Activated CD4-positive, alpha-beta T cell treated with anti-CD3 and anti-CD28 coated beads for 36 hours (primary cell): ENCODE results near the gene NOTCH3. TPM values are rescaled to one million over a fixed set of nuclear protein-coding genes. Genes with fewer than 3 reads are reported as not detected.

Experiments
- ATAC-seq: fragments of 200-7000 bp; cut with Tn5 transposase; one replicate; pipeline ENCODE4 v1.10.0; 2021; ENCODE audit warnings: mild to moderate bottlenecking, moderate library complexity
- CTCF ChIA-PET: fragments of 350-600 bp; sonication (Branson Sonifier 250); formaldehyde crosslinking; loops from one replicate; lab custom pipeline; 2021; ENCODE audit warnings: antibody characterized with exemption; lab: Charles Lee
- POLR2A ChIA-PET: fragments of 350-600 bp; sonication (Branson Sonifier 250); formaldehyde crosslinking; loops from one replicate; lab custom pipeline; 2021; ENCODE audit warnings: antibody characterized with exemption, inconsistent platforms; lab: Charles Lee
- DNase-seq: peaks from one replicate; pipeline ENCODE4 v3.0.0-alpha.2; 2020
- H3K27ac Mint-ChIP-seq: one replicate; pipeline ENCODE4 v1.8.0; 2021; ENCODE audit warnings: mixed read lengths
- H3K27me3 Mint-ChIP-seq: one replicate; pipeline ENCODE4 v1.8.0; 2021; ENCODE audit warnings: mixed read lengths
- H3K36me3 Mint-ChIP-seq: one replicate; pipeline ENCODE4 v1.8.0; 2021; ENCODE audit warnings: low read depth, mixed read lengths
- H3K4me1 Mint-ChIP-seq: one replicate; pipeline ENCODE4 v1.8.0; 2021; ENCODE audit warnings: mixed read lengths
- H3K4me3 Mint-ChIP-seq: one replicate; pipeline ENCODE4 v1.8.0; 2021; ENCODE audit warnings: mild to moderate bottlenecking, moderate library complexity, mixed read lengths
- H3K9me3 Mint-ChIP-seq: one replicate; pipeline ENCODE4 v1.8.0; 2021; ENCODE audit warnings: low read depth, mixed read lengths
- intact Hi-C, 2 experiments: fragments of 100-400 bp; cut with DNase I in 1 of 2; cut with micrococcal nuclease in 1 of 2; formaldehyde crosslinking; loops; one replicate each; pipeline versions ENCODE4 v1.14.2 to v1.15.1; 2022 to 2024; cut with DNase I, micrococcal nuclease
- total RNA-seq, 2 experiments: library from RNA; stranded (reverse); gene quantifications; one replicate each; pipeline ENCODE4 v1.2.3, GENCODE V29; 2021

NOTCH3 gene
- total RNA-seq, 2 experiments from 2014 or later = 0.02 to 0.25 TPM

DNA sequence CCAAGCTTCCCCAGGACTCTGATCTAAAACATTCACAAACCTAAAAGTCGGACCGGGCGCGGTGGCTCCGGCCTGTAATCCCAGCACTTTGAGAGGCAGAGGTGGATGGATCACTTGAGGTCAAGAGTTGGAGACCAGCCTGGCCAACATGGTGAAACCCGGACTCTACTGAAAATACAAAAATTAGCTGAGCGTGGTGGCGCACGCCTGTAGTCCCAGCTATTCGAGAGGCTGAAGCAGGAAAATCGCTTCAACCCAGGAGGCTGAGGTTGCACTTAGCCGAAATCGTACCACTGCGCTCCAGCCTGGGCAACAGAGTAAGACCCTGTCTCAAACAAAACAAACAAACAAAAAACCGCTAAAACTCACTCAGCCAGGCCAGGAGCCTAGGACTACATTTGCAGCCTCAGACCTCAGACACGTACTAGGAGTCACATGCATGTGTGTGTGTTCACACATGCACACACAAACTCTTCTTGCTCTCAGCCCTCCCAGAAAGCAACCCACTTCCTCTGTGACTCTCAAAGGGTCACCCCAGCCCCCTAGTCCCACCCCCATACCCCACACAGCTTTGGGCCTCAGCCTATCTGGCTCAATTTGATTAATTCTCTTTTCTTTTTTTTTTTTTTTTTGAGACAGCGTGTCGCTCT lies 704 bp upstream of the NOTCH3 start:
- Mint-ChIP-seq H3K4me3 (peak overlapping the region; percentile 11), H3K36me3 (no peaks in the 10 kb centered on the region), H3K9me3 (no peaks in the 10 kb centered on the region), H3K27ac (no peak overlapping the region), H3K4me1 (peaks cover 8% of the 10 kb centered on the region), H3K27me3 (peaks cover 36% of the 10 kb centered on the region)
- ATAC-seq (no peak), DNase-seq (no peak)
- POLR2A ChIA-PET = no interaction called here
- CTCF ChIA-PET = interaction anchor here (1.2 kb wide), 1 partner anchor 110 kb away, joined by 4 read pairs; no protein-coding TSS in a partner anchor
- intact Hi-C loops = no loop called here

DNA sequence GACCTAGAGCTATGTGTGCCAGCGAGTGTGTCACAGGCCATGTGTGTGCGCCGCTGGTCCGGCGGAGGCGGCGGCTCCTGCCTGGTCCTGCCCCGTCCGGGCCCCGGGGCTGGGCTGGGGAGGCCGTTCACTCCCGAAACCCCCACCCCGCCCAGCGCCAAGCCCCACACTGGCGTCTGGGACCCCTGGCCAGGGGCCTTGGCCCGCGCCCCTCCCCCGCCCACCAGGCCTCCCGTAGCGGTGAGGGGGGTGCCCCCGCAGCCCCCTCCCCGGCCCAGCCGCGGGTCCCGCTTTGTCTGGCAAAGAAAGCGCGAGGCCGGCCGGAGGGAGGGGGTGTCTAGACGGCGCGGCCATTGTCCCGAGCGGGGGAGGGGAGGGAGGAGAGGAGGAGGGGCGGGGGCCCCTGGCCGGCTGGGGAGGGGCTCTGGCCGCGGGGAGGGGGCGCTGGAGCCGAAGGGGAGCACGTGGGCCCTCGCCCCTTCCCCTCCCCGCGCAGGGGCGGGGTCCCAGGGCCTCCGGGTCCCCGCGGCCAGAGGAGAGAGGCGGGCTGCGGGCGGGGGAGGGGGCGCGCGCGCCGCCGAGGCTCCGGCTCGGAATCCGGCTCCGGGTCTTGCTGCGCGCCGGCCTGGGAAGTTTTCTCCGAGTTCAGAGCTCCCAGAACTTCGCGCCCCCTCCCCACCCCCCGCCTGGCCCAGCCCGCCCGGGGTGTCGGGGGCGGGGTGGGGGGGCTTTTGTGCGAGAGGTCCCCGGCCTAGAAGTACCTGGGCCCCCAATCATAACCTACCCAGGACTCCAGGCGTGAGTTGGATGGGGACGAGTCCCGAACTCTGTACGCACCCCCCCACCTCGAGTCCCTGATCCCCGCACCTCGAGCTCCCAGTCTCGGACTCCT lies 888 bp downstream of the NOTCH3 start:
- POLR2A ChIA-PET = no interaction called here
- peaks cover 44% of the 10 kb centered on the region for H3K27me3 Mint-ChIP-seq
- no peaks in the 10 kb centered on the region for H3K9me3 Mint-ChIP-seq

DNA sequence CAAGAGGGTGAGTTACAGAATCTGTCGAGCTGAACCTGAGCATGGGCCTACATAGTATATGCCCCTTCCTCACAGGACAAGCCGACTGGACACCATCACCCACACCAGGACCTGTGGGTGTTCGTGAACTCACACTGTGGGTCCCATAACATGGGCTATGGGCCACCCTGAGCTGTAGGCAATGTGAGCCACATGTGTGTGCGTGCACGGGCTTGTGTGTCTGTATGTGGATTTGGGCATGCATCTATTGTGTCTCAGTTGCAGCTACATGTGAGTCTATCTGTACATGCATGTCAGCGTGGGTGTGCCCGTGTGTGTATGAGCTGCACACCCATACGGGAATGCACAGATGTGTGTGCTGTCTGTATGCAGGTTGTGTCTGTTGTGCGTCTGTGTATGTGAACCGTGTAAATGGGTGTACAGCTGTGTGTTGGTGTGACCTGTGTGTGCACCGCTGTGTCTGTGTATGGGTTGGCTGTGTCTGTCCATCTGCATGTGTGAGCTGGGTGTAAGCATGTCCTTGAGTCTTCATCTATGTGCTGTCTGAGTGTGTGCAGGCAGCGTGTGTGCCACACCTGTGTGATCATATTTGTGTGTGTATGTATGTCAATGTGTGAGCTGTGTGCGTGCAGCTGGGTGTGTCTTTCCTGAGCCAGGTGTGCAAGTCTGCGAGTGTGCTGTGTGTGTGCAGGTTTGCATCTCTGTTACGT lies 1.7 kb downstream of the NOTCH3 start:
- H3K27me3 Mint-ChIP-seq = peaks cover 52% of the 10 kb centered on the region
- H3K36me3 Mint-ChIP-seq = no peaks in the 10 kb centered on the region
- POLR2A ChIA-PET = interaction anchor here (0.6 kb wide), 1 partner anchor 1169 kb away, joined by 4 read pairs; no protein-coding TSS in a partner anchor
- no peak for ATAC-seq
- DNase-seq = no peak
- H3K9me3 Mint-ChIP-seq = no peaks in the 10 kb centered on the region
- peaks cover 15% of the 10 kb centered on the region for H3K4me1 Mint-ChIP-seq
- no peak overlapping the region for H3K27ac Mint-ChIP-seq
- intact Hi-C loops = no loop called here
- CTCF ChIA-PET = interaction anchor here (0.6 kb wide), 1 partner anchor 23 kb away, joined by 3 read pairs; no protein-coding TSS in a partner anchor
- H3K4me3 Mint-ChIP-seq = no peak overlapping the region

More for the DNA sequence above, 888 bp downstream of the NOTCH3 start:
- no peak overlapping the region for H3K4me3 Mint-ChIP-seq
- H3K4me1 Mint-ChIP-seq = peaks cover 12% of the 10 kb centered on the region
- CTCF ChIA-PET = interaction anchor here (0.5 kb wide), 1 partner anchor 384 kb away, joined by 3 read pairs; no protein-coding TSS in a partner anchor
- ATAC-seq = no peak
- intact Hi-C loops = no loop called here
- no peaks in the 10 kb centered on the region for H3K36me3 Mint-ChIP-seq
- H3K27ac Mint-ChIP-seq = no peak overlapping the region
- no peak for DNase-seq

DNA sequence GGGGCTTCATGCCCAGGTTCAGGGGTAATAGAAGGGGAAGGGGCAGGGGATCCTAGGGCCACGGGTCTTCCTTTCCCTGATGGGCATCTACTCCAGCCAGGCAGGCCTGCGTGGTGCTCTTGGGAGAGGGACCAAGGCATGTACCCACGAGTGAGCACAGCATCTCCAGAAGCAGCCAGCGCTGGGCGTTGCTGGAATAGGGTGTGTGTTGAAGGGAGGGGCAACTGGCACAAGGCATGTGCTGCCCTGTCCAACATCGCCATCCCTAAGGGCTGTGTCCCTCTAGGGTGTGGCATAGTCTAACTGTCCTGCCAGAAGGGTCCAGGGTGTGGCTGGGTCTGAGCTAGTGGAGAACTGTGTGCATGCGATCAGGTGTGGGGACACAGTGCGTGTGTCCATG lies 2.9 kb downstream of the NOTCH3 start:
- intact Hi-C loops = no loop called here
- DNase-seq = no peak
- ATAC-seq = no peak
- no peak overlapping the region for H3K27ac Mint-ChIP-seq
- H3K36me3 Mint-ChIP-seq = no peaks in the 10 kb centered on the region
- POLR2A ChIA-PET = no interaction called here
- H3K4me3 Mint-ChIP-seq = no peak overlapping the region
- no peaks in the 10 kb centered on the region for H3K9me3 Mint-ChIP-seq
- CTCF ChIA-PET = interaction anchor here (0.6 kb wide), 1 partner anchor 100 kb away, joined by 3 read pairs; no protein-coding TSS in a partner anchor
- peaks cover 15% of the 10 kb centered on the region for H3K4me1 Mint-ChIP-seq
- H3K27me3 Mint-ChIP-seq = peaks cover 55% of the 10 kb centered on the region

DNA sequence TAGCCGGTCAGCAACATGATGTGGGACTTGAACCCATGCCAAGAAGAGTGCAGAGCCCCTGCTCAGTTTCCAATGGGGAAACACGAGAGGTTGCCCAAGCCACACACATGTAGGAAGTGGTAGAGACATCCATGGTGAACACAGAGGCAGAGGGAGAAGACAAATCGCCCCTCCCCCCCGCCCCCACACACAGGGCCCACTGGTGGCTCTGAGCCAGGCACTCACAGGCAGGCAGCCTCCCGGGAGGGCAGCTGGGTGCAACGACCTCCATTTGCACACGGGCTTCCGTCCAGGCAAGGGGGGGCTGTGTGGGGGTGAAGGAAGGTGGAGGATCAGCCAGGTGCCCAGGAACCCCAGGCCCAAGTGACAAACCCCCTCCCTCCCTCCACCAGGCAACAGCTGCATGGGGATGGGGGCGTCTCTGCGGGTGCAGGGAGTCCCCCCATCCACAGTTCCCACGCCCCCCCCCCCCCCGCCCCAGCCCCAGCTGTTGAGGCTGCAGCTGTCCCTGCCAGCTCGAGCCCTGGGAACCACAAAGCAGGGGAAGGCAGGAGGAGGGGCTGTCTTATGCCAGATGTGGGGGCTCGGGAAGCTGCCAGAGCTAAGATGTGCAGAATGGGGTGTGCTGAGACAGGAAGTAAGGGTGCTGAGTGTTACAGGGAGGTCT lies 3.4 kb downstream of the NOTCH3 start:
- peaks cover 15% of the 10 kb centered on the region for H3K4me1 Mint-ChIP-seq
- H3K36me3 Mint-ChIP-seq = no peaks in the 10 kb centered on the region
- H3K27me3 Mint-ChIP-seq = peaks cover 52% of the 10 kb centered on the region
- CTCF ChIA-PET = interaction anchor here (0.6 kb wide), 1 partner anchor 101 kb away, joined by 3 read pairs; no protein-coding TSS in a partner anchor
- H3K27ac Mint-ChIP-seq = no peak overlapping the region
- ATAC-seq = no peak
- DNase-seq = no peak
- no peak overlapping the region for H3K4me3 Mint-ChIP-seq
- intact Hi-C loops = no loop called here
- H3K9me3 Mint-ChIP-seq = no peaks in the 10 kb centered on the region
- POLR2A ChIA-PET = no interaction called here

DNA sequence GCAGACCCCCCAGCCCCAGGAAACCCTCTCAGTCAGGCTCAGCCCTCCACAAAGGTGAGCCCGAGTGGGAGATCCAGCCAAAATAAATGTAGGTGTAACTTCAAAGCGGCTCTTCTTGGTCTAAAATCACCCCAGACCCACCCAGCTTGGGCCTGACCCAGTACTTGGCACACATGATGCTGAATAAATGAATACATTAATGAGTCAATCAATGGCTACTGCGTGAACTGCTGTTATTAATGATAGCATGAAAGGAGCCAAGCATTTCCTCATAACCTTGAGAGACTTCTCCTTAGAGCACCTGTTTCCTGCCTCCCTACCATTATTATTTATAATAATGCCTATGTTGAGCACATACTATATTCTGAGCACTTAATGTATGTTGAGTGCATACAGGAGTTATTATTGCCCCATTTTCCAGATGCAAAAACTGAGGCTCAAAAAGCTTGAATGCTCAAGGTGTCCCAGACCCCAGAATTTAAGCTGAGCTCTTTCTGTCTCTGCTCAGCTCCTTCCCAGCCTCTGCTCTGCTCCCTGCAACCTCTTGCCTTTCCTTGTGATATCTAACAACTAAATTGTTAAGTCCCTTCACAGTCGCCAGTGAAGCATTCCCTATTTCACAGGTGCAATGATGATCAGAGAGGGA lies 4.3 kb downstream of the NOTCH3 start:
- intact Hi-C loops = no loop called here
- POLR2A ChIA-PET = no interaction called here
- Mint-ChIP-seq H3K36me3 (no peaks in the 10 kb centered on the region), H3K4me3 (no peak overlapping the region), H3K27ac (no peak overlapping the region), H3K4me1 (peaks cover 15% of the 10 kb centered on the region), H3K27me3 (peaks cover 51% of the 10 kb centered on the region), H3K9me3 (no peaks in the 10 kb centered on the region)
- no peak for DNase-seq
- CTCF ChIA-PET = no interaction called here
- no peak for ATAC-seq

DNA sequence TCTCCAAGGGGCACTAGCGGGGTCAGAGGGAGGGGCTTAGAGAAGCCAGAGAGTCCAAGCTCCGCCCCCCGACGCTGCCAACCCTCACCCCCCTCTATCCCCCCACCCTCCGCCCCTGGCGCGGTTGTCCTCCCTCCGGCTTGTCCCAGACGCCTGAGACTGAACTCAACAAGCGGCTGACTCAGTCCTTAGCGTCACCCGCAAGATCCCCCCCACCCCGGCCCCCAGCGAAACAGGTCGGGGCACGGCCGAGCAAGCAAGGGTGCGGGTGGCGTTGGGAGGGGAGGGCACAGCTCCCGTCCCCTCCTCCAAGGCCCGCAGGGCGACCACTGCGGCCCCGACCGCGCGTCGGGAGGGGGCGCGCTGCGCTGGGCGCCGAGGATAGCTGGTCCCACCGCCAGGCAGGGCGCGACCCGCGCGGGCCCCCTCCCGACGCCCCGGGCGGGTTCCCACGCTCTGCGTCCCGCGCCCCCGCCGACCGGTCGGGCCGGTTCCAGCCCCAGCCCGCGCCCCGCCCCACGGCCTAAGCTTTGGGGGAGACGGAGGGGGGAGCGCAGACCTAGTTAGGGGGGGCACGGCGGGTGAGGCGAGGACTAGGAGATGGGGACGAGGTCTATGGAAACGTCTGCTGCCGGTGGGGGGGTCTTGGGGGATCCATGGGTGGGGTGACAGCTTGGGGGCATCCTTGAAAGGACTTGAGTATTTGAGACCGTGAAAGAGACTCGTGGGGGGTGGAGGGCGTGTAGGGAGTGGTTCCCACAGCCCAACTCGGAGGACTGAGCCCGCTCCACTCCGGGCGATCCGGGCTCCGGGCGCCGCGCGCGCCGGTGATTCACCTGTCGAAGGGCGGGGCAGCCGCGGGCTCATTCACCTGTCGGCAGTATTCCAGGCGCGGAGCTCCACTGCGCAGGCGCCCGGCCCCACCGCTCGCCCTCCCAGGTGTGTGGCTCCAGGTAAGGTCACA lies 5.1 kb downstream of the NOTCH3 start:
- intact Hi-C loops = no loop called here
- Mint-ChIP-seq H3K4me1 (peaks cover 12% of the 10 kb centered on the region), H3K4me3 (no peak overlapping the region), H3K27ac (no peak overlapping the region), H3K9me3 (no peaks in the 10 kb centered on the region), H3K27me3 (peaks cover 46% of the 10 kb centered on the region), H3K36me3 (no peaks in the 10 kb centered on the region)
- CTCF ChIA-PET = no interaction called here
- POLR2A ChIA-PET = no interaction called here
- ATAC-seq (peak; percentile 57), DNase-seq (peak; percentile 61)

DNA sequence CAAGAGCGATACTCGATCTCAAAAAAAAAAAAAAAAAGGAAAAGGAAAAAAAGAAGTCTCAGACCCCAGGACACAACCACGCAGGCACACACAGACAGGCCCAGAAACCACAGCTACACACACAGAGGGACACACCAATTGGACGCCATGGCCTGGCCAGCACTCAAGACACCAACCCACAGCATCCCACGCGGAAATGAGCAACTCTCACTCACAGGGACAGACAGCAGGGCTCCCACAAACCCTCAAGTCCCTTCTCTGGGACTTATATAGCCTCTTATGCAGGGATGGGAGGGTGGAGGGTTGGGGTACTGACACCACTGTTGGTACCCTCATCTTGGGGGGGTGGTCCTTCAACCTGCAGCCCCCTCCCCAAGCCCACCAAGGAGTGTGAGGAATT lies 5.9 kb downstream of the NOTCH3 start:
- no peak for DNase-seq
- H3K27ac Mint-ChIP-seq = no peak overlapping the region
- intact Hi-C loops = no loop called here
- no peaks in the 10 kb centered on the region for H3K9me3 Mint-ChIP-seq
- ChIA-PET POLR2A (no interaction called here), CTCF (no interaction called here)
- peaks cover 12% of the 10 kb centered on the region for H3K4me1 Mint-ChIP-seq
- no peak for ATAC-seq
- no peak overlapping the region for H3K4me3 Mint-ChIP-seq
- no peaks in the 10 kb centered on the region for H3K36me3 Mint-ChIP-seq
- H3K27me3 Mint-ChIP-seq = peaks cover 46% of the 10 kb centered on the region

DNA sequence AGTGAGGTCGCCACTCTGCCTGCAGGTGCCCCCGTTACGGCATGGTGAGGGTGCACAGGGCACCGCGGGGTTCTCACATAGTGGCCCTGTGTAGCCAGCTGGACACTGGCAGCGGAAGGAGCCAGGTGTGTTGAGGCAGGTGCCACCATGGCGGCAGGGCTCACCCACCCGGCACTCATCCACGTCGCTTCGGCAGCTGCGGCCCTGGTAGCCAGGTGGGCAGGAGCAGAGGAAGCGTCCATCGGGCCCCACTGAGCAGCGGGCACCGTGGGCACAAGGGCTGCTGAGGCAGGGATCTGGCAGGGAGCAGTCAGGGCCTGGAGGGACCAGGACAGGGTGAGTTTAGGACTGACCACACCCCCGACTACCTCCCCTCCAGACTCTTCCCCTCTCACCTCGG lies 8.8 kb downstream of the NOTCH3 start:
- Mint-ChIP-seq H3K4me1 (peaks cover 7% of the 10 kb centered on the region), H3K36me3 (no peaks in the 10 kb centered on the region), H3K4me3 (no peak overlapping the region), H3K27me3 (peaks cover 28% of the 10 kb centered on the region), H3K27ac (no peak overlapping the region), H3K9me3 (no peaks in the 10 kb centered on the region)
- DNase-seq = no peak
- ATAC-seq = no peak
- POLR2A ChIA-PET = no interaction called here
- intact Hi-C loops = no loop called here
- CTCF ChIA-PET = no interaction called here

DNA sequence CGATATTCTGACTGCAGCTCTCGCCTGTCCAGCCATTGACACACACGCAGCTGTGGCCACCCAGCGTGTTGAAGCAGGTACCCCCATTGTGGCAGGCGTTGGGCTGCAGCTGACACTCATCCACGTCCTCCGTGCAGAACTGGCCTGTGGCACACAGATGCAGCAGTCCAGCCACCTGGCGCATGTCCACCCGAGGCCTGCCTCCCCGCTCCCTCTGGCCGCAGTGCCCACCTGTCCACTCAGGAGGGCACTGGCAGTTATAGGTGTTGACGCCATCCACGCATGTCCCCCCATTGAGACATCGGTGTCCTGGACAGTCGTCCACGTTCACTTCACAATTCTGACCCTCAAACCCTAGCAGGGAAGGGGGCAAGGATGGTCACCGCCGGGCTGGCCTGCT lies 9.3 kb downstream of the NOTCH3 start:
- Mint-ChIP-seq H3K4me3 (no peak overlapping the region), H3K9me3 (no peaks in the 10 kb centered on the region), H3K27me3 (peaks cover 25% of the 10 kb centered on the region), H3K4me1 (peaks cover 7% of the 10 kb centered on the region), H3K27ac (no peak overlapping the region), H3K36me3 (no peaks in the 10 kb centered on the region)
- DNase-seq (no peak), ATAC-seq (no peak)
- intact Hi-C loops = no loop called here
- POLR2A ChIA-PET = no interaction called here
- CTCF ChIA-PET = interaction anchor here (0.5 to 1.1 kb wide), 2 partner anchors 14 to 19 kb away, joined by 3 read pairs; no protein-coding TSS in a partner anchor
